Left renal pelvis (tissue), 4 donors: ENCODE measurements around the gene WIPF2. TPM values are rescaled to one million over a fixed set of nuclear protein-coding genes. Genes with fewer than 3 reads are reported as not detected.

Experiments
- DNase-seq, 4 donors: peaks; one replicate each; pipeline ENCODE4 v3.0.0-alpha.2; 2013; ENCODE audit warnings: low read depth in 4 of 4, low spot score in 3 of 4
- polyA plus RNA-seq, 4 donors: library from polyadenylated mRNA; unstranded; fragments of 120-200 nt; gene quantifications; one replicate each; pipeline ENCODE4 v1.2.1, GENCODE V29; 2013; ENCODE audit not compliant: insufficient read length in 4 of 4

Gene WIPF2
- polyA plus RNA-seq, 4 donors, result 19.8 to 32.2 (median 29.9) TPM

- DNase-seq, result no peak
Measured at GRCh38 chr17:40244255-40244654, 25.2 kb downstream of the WIPF2 start.

DNA sequence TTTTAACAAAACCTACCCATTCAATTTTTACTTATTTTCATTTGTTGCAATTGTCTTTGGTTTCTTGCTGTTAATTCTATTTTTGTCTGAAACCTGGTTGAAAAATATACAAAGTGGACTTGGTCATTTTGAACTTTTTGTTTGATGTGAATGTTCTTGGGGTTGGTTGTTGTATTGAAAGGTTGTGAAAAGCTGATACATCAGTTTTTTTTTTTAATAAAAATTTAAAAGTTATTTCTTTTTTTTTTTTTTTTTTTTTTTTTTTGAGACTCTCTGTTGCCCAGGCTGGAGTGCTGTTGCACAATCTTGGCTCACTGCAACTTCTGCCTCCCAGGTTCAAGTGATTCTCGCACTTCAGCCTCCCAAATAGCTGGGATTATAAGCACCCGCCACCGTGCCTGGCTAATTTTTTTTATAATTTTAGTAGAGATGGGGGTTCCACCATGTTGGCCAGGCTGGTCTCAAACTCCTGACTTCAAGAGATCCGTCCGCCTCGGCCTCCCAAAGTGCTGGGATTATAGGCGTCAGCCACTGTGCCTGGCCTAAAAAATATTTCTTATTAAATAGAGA lies 28.9 kb downstream of the WIPF2 start:
- no peak for DNase-seq

GRCh38 chr17:40248507-40248906 lies 29.4 kb downstream of the WIPF2 start:
- no peak for DNase-seq

DNA sequence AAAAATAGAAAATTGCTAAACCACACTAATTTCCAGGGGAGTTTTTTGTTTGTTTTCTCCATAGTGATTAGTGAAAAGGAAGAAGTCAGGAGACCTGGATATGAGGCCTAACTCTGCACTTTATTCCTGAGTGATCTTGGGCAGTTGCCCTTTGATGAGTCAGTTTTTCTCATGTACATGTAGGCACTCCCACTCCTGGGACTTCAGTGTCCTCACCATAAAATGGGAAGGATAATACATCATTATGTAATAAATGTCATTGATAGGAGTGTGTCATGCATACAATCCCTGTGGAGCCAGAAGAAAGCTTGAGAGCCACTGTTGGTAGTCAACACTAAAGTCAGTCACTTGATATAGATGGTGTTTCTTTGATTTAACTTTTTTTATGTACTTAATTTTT lies 32.5 kb downstream of the WIPF2 start:
- DNase-seq, result no peak

DNA sequence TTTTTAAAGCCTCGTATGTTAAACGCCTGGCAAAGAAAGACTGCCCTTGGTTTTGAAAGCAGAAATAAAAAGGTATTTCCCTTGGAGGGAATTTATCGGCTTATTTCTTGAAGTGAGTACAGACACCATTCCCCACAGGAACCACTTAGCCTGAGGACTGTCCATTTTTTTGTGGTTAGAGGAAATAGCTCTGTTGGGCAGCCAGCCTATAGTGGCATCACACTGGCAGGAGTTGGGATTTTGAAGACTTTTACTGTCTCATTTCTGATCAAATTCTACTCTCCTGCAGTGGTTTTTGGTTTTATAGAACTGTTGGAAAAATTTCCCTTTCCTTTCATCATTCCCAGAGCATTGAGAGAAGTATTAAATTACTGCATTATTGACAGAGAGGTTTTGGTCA lies 34.5 kb downstream of the WIPF2 start:
- no peak for DNase-seq

DNA sequence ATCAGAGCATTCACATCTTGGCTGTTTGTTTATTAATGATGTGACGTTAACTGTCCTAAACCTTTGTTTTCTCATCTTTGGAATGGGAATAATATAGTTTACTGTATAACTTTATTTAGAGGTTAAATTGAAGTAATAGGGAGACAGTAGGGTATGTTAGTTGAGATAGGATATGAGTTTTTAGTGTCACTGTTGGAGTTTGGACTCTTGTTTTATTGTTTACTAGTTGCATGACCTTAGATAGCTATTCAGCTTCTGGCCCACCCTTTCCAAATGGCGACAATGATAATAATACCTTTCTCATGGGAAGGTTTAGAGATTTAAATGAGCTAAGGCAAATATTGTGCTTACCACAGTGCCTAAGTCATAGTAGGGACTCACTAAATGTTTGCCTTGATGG lies 40.4 kb downstream of the WIPF2 start:
- no peak for DNase-seq

DNA sequence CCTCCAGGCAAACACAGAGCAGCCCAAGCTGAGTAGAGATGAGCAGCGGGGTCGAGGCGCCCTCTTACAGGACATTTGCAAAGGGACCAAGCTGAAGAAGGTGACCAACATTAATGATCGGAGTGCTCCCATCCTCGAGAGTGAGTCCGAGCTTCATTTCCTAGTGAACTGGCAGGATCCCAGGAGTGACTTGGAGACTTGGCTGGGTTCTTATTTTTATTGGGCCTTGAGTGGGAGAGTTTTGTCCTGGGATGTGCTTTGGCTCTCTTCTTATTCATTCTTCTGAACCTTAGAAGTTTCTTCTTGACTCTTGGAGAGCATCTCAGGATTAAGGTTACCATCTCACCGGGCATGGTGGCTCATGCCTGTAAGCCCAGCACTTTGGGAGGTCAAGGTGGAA lies 41.4 kb downstream of the WIPF2 start:
- DNase-seq, result no peak

DNA sequence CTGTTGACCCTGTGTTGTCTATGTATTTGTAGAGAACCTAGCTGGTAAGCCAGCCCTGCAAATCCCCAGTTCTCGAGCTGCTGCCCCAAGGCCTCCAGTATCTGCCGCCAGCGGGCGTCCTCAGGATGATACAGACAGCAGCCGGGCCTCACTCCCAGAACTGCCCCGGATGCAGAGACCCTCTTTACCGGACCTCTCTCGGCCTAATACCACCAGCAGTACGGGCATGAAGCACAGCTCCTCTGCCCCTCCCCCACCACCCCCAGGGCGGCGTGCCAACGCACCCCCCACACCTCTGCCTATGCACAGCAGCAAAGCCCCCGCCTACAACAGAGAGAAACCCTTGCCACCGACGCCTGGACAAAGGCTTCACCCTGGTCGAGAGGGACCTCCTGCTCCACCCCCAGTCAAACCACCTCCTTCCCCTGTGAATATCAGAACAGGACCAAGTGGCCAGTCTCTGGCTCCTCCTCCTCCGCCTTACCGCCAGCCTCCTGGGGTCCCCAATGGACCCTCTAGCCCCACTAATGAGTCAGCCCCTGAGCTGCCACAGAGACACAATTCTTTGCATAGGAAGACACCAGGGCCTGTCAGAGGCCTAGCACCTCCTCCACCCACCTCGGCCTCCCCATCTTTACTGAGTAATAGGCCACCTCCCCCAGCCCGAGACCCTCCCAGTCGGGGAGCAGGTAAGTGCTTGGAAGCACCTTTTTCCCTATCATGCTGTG lies 45.5 kb downstream of the WIPF2 start:
- DNase-seq, result no peak

DNA sequence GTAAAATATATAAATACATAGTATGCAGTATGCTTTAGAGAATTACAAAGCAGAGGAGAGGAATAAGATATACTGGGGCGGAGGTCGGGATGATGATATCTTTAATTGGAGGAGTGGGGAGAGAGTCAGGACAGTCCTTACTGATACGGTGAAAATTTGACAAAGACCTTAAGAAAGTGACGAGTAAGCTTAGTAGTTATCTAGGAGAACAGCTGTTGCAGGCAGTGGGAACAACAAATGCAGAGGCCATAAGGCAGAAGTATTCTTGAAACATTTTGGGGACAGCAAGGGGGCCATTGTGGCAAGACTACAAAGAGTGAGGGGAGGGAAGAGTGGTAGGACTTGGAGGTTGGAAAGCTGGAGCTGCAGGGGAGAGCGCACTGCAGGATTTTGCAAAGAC lies 46.2 kb downstream of the WIPF2 start:
- no peak for DNase-seq

GRCh38 chr17:40266882-40267281 lies 47.8 kb downstream of the WIPF2 start:
- no peak for DNase-seq

DNA sequence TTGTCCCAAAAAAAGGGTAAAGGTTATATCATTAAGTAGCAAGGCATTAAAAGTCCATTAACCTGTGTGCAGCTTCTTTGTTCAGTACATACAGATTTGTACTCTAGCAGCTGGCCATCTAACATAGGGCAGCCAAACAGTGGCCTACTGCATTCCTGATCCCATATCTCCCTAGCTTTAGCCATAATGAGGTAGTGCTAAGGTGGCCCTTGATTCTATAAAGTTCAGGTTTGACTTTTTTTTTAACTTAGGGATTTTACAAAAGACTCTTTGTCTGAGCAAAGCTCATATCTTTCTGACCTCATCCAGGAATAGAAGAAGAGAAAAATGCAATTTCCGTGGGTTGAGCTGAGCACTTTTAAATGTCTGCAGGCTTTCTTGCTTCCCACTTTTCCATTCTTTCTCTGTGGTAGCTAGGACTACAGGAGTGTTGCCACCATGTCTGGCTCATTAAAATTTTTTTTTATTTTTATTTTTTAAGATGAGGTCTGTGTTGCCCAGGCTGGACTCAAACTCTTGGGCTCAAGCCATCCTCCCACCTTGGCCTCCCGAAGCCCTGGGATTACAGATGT lies 49.1 kb downstream of the WIPF2 start:
- DNase-seq, result no peak

DNA sequence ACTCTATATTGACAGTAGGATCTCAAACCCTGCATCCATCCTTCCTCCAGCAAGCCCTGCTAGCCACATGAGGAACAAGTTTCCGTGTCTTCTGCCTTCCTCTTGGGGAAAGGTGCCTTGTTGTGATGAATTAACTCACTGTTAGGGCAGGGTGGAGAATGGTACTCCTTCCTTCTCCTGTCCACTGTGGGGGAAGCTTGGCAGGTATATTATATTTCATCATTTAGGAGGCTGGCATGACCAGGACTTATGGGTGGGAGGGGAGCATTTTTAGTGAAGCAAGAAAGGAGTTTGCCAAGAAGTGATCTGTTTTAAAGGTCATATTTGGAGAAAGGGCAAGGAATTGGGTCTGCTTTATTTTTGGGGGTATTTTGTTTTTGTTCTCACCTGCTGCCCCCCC lies 59.3 kb downstream of the WIPF2 start:
- no peak for DNase-seq

GRCh38 chr17:40279402-40279801 lies 60.3 kb downstream of the WIPF2 start:
- no peak for DNase-seq

GRCh38 chr17:40281663-40282062 lies 62.6 kb downstream of the WIPF2 start:
- no peak for DNase-seq

DNA sequence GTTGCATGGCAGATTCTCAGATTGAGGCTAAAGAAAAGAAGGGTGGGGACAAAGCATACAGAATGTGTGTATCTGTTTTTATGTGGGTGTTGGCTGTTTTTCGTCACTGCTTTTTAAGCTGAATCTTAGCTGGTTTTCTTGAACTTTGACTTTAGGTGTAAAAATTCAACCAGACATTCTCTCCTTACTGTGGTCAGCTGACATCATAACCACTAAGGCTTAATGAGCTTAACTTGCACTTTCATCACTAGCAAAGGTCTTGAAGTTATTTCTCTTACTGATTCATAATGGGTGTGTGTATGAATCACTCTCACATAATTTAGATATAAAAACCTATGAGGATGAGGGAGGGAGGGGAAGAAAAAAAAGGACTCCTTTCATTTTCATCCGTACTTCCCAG lies 64.6 kb downstream of the WIPF2 start:
- DNase-seq, result no peak

- no peak for DNase-seq
Measured at GRCh38 chr17:40284085-40284713, 65.1 kb downstream of the WIPF2 start.

GRCh38 chr17:40286473-40286872 lies 67.4 kb downstream of the WIPF2 start:
- no peak for DNase-seq

DNA sequence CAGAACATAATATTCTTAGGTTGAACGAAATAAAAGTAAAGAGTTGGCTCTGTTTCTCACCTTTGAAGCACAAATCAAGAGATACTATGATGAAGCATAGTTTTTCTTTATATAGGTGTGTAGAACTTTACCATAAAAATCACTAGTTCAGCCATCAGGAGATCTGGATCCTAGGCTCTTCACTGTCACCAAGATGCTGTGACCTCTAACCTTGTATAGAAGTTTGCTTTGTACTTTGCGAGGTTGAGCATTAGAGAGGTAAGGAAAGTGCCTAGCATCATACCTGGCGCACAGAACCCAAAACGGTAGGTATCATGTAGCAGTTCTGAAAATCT lies 68.0 kb downstream of the WIPF2 start:
- no peak for DNase-seq

DNA sequence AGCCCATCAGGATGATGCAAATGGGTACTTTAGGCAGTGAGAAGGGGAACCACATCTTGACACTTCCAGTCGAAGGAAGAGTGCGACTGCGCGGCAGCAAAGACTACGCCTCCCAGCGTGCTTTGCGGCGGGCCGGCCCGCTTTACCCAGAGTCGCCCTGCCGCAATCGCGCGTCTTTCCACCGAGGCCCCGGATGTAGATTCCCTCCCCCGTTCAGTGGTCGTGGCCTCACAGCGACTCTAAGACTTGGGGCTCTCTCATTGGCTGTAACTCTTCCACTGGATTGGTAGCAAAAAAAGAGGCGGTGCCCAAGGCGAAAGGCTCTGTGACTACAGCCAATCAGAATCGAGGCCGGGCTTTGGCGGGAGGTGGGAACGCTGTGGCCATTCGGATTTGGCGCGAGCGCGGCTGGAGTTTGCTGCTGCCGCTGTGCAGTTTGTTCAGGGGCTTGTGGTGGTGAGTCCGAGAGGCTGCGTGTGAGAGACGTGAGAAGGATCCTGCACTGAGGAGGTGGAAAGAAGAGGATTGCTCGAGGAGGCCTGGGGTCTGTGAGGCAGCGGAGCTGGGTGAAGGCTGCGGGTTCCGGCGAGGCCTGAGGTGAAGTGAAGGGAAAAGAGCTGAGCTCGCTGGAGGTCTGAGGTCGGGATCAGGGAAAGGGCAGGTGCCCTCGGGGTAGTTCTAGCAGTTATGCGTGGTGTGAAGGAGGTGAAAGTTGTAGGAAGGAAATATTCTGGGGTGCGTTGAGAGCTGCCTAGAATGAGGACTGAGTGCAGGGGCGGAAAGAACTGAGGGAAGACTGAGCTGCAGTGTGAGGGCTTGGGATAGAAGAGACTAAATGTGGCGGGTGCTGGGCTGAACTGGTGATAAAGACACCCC lies 68.6 kb downstream of the WIPF2 start, which contains the start of gene CDC6:
TSS of gene CDC6 (plus strand) at position 386 of the 876 bp plus-strand sequence. CDS start 1,542 bp downstream, outside the sequence.
- peak; percentile 97 to 100 (median 99) for DNase-seq

DNA sequence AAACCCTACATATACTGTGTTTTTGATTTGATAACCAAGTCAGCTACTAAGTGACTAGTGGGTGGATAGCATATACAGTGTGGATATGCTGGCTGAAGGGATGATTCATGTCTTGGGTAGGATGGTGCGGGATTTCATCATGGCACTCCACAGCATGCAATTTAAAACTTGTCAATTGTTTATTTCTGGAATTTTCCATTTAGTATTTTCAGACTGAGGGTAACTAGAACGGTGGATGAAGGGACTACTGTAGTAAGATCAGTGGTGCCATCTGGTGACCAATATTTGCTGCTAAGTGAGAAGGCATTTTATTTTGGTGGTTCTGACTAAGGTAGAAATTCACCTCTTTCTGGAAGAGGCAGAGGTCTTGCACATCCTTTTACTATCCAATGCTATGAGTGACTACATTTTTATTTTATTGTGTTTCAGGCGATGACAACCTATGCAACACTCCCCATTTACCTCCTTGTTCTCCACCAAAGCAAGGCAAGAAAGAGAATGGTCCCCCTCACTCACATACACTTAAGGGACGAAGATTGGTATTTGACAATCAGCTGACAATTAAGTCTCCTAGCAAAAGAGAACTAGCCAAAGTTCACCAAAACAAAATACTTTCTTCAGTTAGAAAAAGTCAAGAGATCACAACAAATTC lies 71.7 kb downstream of the WIPF2 start:
- no peak for DNase-seq
